ENCODE data around the gene MRPL12. TPM values are rescaled to one million over a fixed set of nuclear protein-coding genes. Genes with fewer than 3 reads are reported as not detected.
A peak's percentile ranks its signal among the peaks of the same experiment; 100 is the strongest.

The MRPL12 gene
- total and polyA plus RNA-seq, 2 of the 13 experiments (the other 11 are each of a cell fraction or from before 2014, with no cell fraction given), result 39.1 to 94.1 TPM

GRCh38 chr17:81703747-81704654 is 834 bp downstream of the MRPL12 start (continued):
- TF ChIP-seq THAP7 (CRISPR knock-in tag; IDR thresholded peaks at IDR 0.05) (peak; percentile 43; the same call in 1 of the 2 replicates), CEBPZ (IDR thresholded peaks at IDR 0.05; ENCODE audit: low read length) (no peak), HIC2 (CRISPR knock-in tag; IDR thresholded peaks at IDR 0.05; ENCODE audit: low read depth) (peak; percentile 63; the same call in 1 of the 2 replicates), ZNF709 (CRISPR knock-in tag; IDR thresholded peaks at IDR 0.05) (0 out of 2 replicates have a peak, but pooled peaks have one; percentile 30), MXD1 (CRISPR knock-in tag; IDR thresholded peaks at IDR 0.05) (no peak), KDM5B (CRISPR knock-in tag; IDR thresholded peaks at IDR 0.05; ENCODE audit: borderline replicate concordance) (peak; percentile 7; the same call in 1 of the 2 replicates), CHD4 (IDR thresholded peaks at IDR 0.05; ENCODE audit: borderline replicate concordance, low read length) (no peak), NFIB (CRISPR knock-in tag; IDR thresholded peaks at IDR 0.05; ENCODE audit: borderline replicate concordance) (peak; percentile 58; the same call in 1 of the 2 replicates), YEATS2 (CRISPR knock-in tag; IDR thresholded peaks at IDR 0.05; ENCODE audit: borderline replicate concordance) (no peak), PRDM15 (CRISPR knock-in tag; IDR thresholded peaks at IDR 0.05) (peak; percentile 32; the same call in 1 of the 2 replicates), RBM39 (IDR thresholded peaks at IDR 0.05; ENCODE audit: low read depth, low read length, poor library complexity, severe bottlenecking) (no peak), YY1 (IDR thresholded peaks at IDR 0.05; ENCODE audit: insufficient read depth, insufficient replicate concordance, low read depth, low read length) (peak; percentile 34), ZBTB3 (CRISPR knock-in tag; IDR thresholded peaks at IDR 0.05; ENCODE audit: borderline replicate concordance, low read depth) (no peak), HIVEP1 (CRISPR knock-in tag; IDR thresholded peaks at IDR 0.05) (0 out of 2 replicates have a peak, but pooled peaks have one; percentile 10), XRCC5 (optimal IDR thresholded peaks at IDR 0.05; ENCODE audit: low read length) (peak; percentile 18)

Data from HepG2 (cell line).